Neural crest cell (in vitro differentiated cells): Measurements from ENCODE around the gene BCAS2. TPM values are rescaled to one million over a fixed set of nuclear protein-coding genes. Genes with fewer than 3 reads are reported as not detected.
"Not testable (repeated sequence)": the region's sequence is repeated elsewhere in the genome, so short reads cannot be mapped to it uniquely, and the experiment has no call there.

Source experiments
- DNase-seq: peaks from one replicate; pipeline ENCODE4 v3.0.0; 2021; ENCODE audit warnings: low read depth, mixed read lengths, low spot score
- H3K27ac Mint-ChIP-seq: one replicate; pipeline ENCODE4 v1.8.0; 2021; ENCODE audit warnings: mild to moderate bottlenecking, mixed read lengths; ENCODE audit not compliant: unreplicated experiment
- H3K27me3 Mint-ChIP-seq: 2 replicates; pipeline ENCODE4 v1.8.0; 2021; ENCODE audit warnings: low read depth, mild to moderate bottlenecking, mixed read lengths
- H3K36me3 Mint-ChIP-seq: 2 replicates; pipeline ENCODE4 v1.8.0; 2021; ENCODE audit warnings: low read depth, mild to moderate bottlenecking, mixed read lengths
- H3K4me1 Mint-ChIP-seq: 2 replicates; pipeline ENCODE4 v1.8.0; 2021; ENCODE audit warnings: mixed read lengths
- H3K4me3 Mint-ChIP-seq: one replicate; pipeline ENCODE4 v1.8.0; 2021; ENCODE audit warnings: mild to moderate bottlenecking, mixed read lengths
- H3K9me3 Mint-ChIP-seq: 2 replicates; pipeline ENCODE4 v1.8.0; 2021; ENCODE audit warnings: mixed read lengths
- total RNA-seq: library from RNA; stranded (reverse); gene quantifications from 2 replicates; pipeline ENCODE4 v1.2.1, GENCODE V29; 2021
- TF ChIP-seq, protein P1 (sequence below): fragments of 200-600 bp; sonication (generic); conservative IDR thresholded peaks from 2 replicates; pipeline ENCODE4 v1.5.0; 2021; ENCODE audit warnings: antibody characterized with exemption, mild to moderate bottlenecking

BCAS2 gene
- total RNA-seq, 1 donor from 2014 or later, result 55.9 TPM

DNA sequence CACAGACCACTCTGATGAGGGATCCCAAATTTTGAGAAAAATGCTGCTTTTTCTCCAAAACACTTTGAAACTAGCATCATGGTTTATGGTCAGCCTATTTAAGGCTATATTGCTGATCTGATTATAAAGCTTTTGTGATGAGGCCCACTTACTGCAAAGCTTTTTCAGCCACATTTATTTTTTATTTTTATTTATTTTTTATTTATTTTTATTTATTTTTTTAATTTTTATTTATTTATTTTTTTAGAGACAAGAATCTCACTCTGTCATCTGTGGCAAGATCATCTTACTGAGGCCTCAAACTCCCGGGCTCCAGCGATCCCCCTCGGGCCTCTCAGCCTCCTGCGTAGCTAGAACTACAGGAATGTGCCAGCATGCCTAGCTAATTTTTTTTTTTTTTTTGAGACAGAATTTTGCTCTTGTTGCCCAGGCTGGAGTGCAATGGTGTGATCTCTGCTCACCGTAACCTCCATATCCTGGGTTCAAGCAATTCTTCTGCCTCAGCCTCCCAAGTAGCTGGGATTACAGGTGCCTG lies 5.2 kb upstream of the BCAS2 start:
- TF ChIP-seq, protein P1, sequence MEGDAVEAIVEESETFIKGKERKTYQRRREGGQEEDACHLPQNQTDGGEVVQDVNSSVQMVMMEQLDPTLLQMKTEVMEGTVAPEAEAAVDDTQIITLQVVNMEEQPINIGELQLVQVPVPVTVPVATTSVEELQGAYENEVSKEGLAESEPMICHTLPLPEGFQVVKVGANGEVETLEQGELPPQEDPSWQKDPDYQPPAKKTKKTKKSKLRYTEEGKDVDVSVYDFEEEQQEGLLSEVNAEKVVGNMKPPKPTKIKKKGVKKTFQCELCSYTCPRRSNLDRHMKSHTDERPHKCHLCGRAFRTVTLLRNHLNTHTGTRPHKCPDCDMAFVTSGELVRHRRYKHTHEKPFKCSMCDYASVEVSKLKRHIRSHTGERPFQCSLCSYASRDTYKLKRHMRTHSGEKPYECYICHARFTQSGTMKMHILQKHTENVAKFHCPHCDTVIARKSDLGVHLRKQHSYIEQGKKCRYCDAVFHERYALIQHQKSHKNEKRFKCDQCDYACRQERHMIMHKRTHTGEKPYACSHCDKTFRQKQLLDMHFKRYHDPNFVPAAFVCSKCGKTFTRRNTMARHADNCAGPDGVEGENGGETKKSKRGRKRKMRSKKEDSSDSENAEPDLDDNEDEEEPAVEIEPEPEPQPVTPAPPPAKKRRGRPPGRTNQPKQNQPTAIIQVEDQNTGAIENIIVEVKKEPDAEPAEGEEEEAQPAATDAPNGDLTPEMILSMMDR, result no peak
- H3K27me3 Mint-ChIP-seq, result peaks cover 24% of the 10 kb centered on the region
- H3K4me3 Mint-ChIP-seq, result no peak overlapping the region
- peaks cover 13% of the 10 kb centered on the region for H3K4me1 Mint-ChIP-seq
- DNase-seq, result no peak
- no peak overlapping the region for H3K27ac Mint-ChIP-seq
- H3K36me3 Mint-ChIP-seq, result no peaks in the 10 kb centered on the region
- no peaks in the 10 kb centered on the region for H3K9me3 Mint-ChIP-seq

GRCh38 chr1:114585231-114585630 lies 3.8 kb upstream of the BCAS2 start:
- Mint-ChIP-seq H3K27ac (no peak overlapping the region), H3K4me1 (peaks cover 25% of the 10 kb centered on the region), H3K27me3 (peaks cover 24% of the 10 kb centered on the region), H3K4me3 (no peak overlapping the region), H3K9me3 (no peaks in the 10 kb centered on the region), H3K36me3 (no peaks in the 10 kb centered on the region)
- TF ChIP-seq, protein P1, result no peak
- DNase-seq, result no peak

- peaks cover 14% of the 10 kb centered on the region for H3K36me3 Mint-ChIP-seq
- no peaks in the 10 kb centered on the region for H3K9me3 Mint-ChIP-seq
- H3K27me3 Mint-ChIP-seq, result no peaks in the 10 kb centered on the region
- DNase-seq, result no peak
- H3K27ac Mint-ChIP-seq, result no peak overlapping the region
- no peak overlapping the region for H3K4me3 Mint-ChIP-seq
- TF ChIP-seq, protein P1, result no peak
- H3K4me1 Mint-ChIP-seq, result peaks cover 6% of the 10 kb centered on the region
Observed at GRCh38 chr1:114574365-114574764, 7.0 kb downstream of the BCAS2 start.

- H3K4me3 Mint-ChIP-seq, result no peak overlapping the region
- TF ChIP-seq, protein P1, result no peak
- H3K27ac Mint-ChIP-seq, result no peak overlapping the region
- peaks cover 3% of the 10 kb centered on the region for H3K9me3 Mint-ChIP-seq
- H3K4me1 Mint-ChIP-seq, result no peaks in the 10 kb centered on the region
- no peaks in the 10 kb centered on the region for H3K27me3 Mint-ChIP-seq
- H3K36me3 Mint-ChIP-seq, result peaks cover 38% of the 10 kb centered on the region
- DNase-seq, result no peak
Observed at GRCh38 chr1:114564141-114564540, 17.3 kb downstream of the BCAS2 start.

DNA sequence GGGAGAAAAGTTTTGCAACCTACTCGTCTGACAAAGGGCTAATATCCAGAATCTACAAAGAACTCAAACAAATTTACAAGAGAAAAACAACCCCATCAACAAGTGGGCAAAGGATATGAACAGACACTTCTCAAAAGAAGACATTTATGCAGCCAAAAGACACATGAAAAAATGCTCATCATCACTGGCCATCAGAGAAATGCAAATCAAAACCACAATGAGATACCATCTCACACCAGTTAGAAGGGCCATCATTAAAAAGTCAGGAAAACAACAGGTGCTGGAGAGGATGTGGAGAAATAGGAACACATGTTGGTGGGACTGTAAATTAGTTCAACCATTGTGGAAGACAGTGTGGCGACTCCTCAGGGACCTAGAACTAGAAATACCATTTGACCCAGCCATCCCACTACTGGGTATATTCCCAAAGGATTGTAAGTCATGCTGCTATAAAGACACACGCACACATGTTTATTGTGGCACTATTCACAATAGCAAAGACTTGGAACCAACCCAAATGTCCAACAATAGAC lies 18.4 kb downstream of the BCAS2 start:
- not testable (repeated sequence) for H3K9me3 Mint-ChIP-seq, H3K4me3 Mint-ChIP-seq, DNase-seq, H3K27me3 Mint-ChIP-seq, H3K4me1 Mint-ChIP-seq
- Mint-ChIP-seq H3K27ac (peak overlapping the region; percentile 50), H3K36me3 (peaks cover 34% of the 10 kb centered on the region)

GRCh38 chr1:114561333-114561732 lies 20.1 kb downstream of the BCAS2 start:
- DNase-seq, result no peak
- Mint-ChIP-seq H3K9me3 (peaks cover 3% of the 10 kb centered on the region), H3K27me3 (no peaks in the 10 kb centered on the region), H3K36me3 (peaks cover 24% of the 10 kb centered on the region), H3K4me3 (no peak overlapping the region), H3K4me1 (no peaks in the 10 kb centered on the region), H3K27ac (no peak overlapping the region)
- TF ChIP-seq, protein P1, result no peak
